ENCODE results near the gene ACKR2.

The ACKR2 gene

DNA sequence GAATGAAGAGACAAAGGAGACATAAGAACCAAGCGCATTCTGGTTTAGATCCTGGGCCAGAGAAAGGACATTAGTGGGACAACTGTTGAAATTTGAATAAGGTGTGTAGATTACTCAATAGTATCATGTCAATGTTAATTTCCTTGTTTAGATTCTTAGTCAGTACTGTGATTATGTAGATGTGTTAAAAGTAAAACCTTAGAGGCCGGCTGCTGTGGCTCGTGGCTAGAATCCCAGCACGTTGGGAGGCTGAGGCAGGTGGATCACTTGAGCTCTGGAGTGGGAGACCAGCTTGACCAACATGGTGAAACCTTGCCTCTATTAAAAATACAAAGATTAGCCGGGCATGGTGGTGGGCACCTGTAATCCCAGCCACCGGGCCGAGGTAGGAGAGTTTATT is 39.8 kb downstream of the ACKR2 start:
- TF ChIP-seq, protein P1, sequence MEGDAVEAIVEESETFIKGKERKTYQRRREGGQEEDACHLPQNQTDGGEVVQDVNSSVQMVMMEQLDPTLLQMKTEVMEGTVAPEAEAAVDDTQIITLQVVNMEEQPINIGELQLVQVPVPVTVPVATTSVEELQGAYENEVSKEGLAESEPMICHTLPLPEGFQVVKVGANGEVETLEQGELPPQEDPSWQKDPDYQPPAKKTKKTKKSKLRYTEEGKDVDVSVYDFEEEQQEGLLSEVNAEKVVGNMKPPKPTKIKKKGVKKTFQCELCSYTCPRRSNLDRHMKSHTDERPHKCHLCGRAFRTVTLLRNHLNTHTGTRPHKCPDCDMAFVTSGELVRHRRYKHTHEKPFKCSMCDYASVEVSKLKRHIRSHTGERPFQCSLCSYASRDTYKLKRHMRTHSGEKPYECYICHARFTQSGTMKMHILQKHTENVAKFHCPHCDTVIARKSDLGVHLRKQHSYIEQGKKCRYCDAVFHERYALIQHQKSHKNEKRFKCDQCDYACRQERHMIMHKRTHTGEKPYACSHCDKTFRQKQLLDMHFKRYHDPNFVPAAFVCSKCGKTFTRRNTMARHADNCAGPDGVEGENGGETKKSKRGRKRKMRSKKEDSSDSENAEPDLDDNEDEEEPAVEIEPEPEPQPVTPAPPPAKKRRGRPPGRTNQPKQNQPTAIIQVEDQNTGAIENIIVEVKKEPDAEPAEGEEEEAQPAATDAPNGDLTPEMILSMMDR (IDR thresholded peaks at IDR 0.05; ENCODE audit: low read depth, low read length): no peak
- Histone ChIP-seq H3K36me3 (no peaks in the 10 kb centered on the region), H3K9me3 (no peaks in the 10 kb centered on the region), H3K4me1 (no peaks in the 10 kb centered on the region), H3K27me3 (no peaks in the 10 kb centered on the region), H3K4me3 (ENCODE audit: low read depth, low read length) (no peak overlapping the region)
- no peak for DNase-seq

DNA sequence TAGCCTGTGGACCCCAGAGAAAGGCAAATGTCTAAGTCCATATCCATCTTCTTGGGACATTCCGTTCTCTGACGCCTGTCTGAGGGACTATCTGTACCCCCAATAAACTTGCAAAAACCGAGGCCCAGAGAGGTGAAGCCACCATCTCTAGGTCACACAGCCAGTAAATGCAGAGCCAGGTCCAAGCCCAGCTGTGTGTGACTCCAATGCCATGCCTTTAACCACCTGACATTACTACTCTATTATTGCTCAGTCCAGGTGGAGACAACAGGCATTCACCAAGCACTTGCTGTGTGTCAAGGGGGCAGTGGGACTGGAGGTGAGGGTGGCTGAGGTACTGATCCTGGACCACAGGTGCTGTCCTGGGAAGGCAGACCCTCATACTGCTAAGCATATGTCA is 41.0 kb downstream of the ACKR2 start:
- TF ChIP-seq, protein P1 (IDR thresholded peaks at IDR 0.05; ENCODE audit: low read depth, low read length): no peak

DNA sequence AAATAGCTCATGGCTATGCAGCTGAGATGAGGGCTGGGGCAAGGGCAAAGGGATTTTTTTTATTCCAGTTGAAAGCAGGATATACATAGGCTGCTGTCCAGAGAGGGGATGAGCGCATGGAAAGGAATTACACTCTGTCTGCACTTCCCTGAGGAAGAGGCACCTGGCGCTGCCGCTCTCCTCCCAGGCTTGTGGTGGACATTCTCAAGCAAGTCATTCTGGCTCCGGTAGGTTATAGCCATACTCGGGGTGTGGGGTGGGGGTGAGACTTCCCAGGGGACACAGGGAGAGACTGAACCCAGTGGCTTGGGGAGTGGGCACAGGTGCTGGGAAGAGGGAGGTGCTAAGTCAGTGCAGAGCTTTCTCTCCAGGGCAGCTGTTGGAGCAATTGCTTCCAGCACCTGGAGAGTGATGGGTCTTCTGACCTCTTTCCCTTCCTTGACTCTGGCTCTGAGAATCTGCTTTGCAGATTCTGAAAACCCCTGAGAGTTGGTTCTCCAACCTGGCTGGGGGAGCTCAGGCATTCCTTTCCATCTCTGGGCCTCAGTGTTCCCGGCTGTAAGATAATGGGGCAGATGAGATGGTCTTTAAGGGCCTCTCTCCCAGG is 42.1 kb downstream of the ACKR2 start:
- no peaks in the 10 kb centered on the region for H3K9me3 ChIP-seq
- no peaks in the 10 kb centered on the region for H3K4me1 ChIP-seq
- H3K36me3 ChIP-seq: no peaks in the 10 kb centered on the region
- no peaks in the 10 kb centered on the region for H3K27me3 ChIP-seq
- H3K4me3 ChIP-seq (ENCODE audit: low read depth, low read length): no peak overlapping the region
- no peak for DNase-seq
- TF ChIP-seq, protein P1 (IDR thresholded peaks at IDR 0.05; ENCODE audit: low read depth, low read length): no peak

More for the DNA sequence above, 41.0 kb downstream of the ACKR2 start:
- H3K36me3 ChIP-seq: no peaks in the 10 kb centered on the region
- H3K9me3 ChIP-seq: no peaks in the 10 kb centered on the region
- H3K4me1 ChIP-seq: no peaks in the 10 kb centered on the region
- no peaks in the 10 kb centered on the region for H3K27me3 ChIP-seq
- no peak for DNase-seq
- no peak overlapping the region for H3K4me3 ChIP-seq (ENCODE audit: low read depth, low read length)

DNA sequence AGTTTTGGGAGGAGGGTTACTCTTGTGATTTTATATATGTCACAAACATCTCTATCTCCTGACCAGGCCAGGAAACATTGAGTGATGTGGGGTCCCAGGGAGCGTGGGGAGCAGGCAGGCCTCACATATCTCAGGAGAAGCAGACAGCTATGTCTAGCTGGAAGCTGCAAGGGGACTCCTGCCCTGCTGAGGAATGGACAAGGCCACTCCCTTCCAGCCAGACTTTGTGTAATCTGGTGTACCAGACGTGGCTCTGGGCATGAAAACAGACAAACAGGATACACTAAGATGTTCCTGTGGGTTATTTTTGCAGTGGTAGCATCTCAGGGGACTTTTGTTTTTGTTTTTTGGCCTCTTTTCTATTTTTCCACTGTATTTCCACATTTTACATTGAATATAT is 43.2 kb downstream of the ACKR2 start:
- Histone ChIP-seq H3K4me1 (no peaks in the 10 kb centered on the region), H3K36me3 (no peaks in the 10 kb centered on the region), H3K27me3 (no peaks in the 10 kb centered on the region), H3K9me3 (no peaks in the 10 kb centered on the region), H3K4me3 (ENCODE audit: low read depth, low read length) (no peak overlapping the region)
- TF ChIP-seq, protein P1 (IDR thresholded peaks at IDR 0.05; ENCODE audit: low read depth, low read length): no peak
- DNase-seq: peak; percentile 8

DNA sequence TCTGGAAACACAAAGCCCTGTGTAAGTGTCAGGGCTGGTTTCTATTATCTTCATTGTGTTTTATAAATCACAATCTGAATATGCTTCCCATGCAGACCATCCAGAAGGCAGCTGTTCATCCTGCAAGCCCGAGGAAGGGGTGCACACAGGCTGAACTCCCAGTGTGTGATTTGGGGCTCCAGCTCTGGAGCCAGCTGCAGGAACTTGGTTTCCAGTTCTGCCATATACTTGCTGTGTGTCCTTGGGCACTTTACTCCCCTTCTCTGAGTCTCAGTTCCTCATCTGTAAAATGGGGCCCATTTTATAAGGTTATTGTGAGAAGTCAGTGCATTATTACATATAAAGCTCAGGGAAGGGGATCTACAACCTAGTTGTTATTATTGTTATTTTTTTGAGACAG is 43.8 kb downstream of the ACKR2 start:
- no peaks in the 10 kb centered on the region for H3K4me1 ChIP-seq
- DNase-seq: no peak
- no peaks in the 10 kb centered on the region for H3K36me3 ChIP-seq
- H3K27me3 ChIP-seq: no peaks in the 10 kb centered on the region
- TF ChIP-seq, protein P1 (IDR thresholded peaks at IDR 0.05; ENCODE audit: low read depth, low read length): no peak
- H3K9me3 ChIP-seq: no peaks in the 10 kb centered on the region
- no peak overlapping the region for H3K4me3 ChIP-seq (ENCODE audit: low read depth, low read length)

DNA sequence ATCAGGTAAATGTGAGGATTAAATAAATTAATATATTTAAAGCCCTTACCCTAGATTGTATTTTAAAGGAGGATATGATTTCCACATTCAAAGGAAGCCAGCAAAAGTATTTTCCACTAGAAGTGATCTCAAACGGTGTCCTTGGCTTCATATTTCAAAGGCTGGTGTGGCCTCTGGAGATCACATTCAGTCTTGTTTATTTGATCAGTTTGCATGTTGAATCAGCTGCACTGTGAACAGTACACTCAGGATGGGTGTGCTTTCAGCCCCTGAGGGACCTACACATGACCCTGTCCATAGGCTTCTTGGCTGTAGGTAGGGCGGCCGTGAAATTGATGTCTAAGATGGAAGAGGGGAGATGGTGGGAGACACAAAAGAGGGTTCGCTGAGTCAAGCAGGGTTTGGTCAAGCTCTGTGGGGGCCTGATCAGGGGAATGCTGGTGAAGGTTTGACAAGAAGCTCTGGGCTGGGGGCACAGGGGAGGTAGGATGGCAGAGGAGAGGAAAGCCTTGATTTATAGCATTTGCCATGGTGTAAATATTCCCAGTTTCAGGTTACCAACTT is 44.6 kb downstream of the ACKR2 start:
- H3K36me3 ChIP-seq: no peaks in the 10 kb centered on the region
- TF ChIP-seq, protein P1 (IDR thresholded peaks at IDR 0.05; ENCODE audit: low read depth, low read length): no peak
- no peaks in the 10 kb centered on the region for H3K4me1 ChIP-seq
- no peaks in the 10 kb centered on the region for H3K27me3 ChIP-seq
- no peak overlapping the region for H3K4me3 ChIP-seq (ENCODE audit: low read depth, low read length)
- H3K9me3 ChIP-seq: no peaks in the 10 kb centered on the region
- no peak for DNase-seq

Measured in BE2C (cell line).